GM18508 (cell line): ENCODE measurements around the gene MYO5B.

Source experiments
- ATAC-seq: cut with Tn5 transposase; IDR thresholded peaks from one replicate; pipeline ENCODE4 v1.9.1; 2021; ENCODE audit warnings: moderate number of reproducible peaks; ENCODE audit not compliant: insufficient read depth, unreplicated experiment

Gene MYO5B

GRCh38 chr18:49874238-49874637 lies 320.7 kb downstream of the MYO5B start:
- ATAC-seq, result no peak

- no peak for ATAC-seq
Measured at GRCh38 chr18:49869354-49869753, 325.6 kb downstream of the MYO5B start.

- ATAC-seq, result no peak
Measured at GRCh38 chr18:49866680-49867079, 328.3 kb downstream of the MYO5B start.

- ATAC-seq, result no peak
Measured at GRCh38 chr18:49865401-49865800, 329.5 kb downstream of the MYO5B start.

- no peak for ATAC-seq
Measured at GRCh38 chr18:49863769-49864621, 331.0 kb downstream of the MYO5B start.

- ATAC-seq, result no peak
Measured at GRCh38 chr18:49862656-49863385, 332.1 kb downstream of the MYO5B start.

DNA sequence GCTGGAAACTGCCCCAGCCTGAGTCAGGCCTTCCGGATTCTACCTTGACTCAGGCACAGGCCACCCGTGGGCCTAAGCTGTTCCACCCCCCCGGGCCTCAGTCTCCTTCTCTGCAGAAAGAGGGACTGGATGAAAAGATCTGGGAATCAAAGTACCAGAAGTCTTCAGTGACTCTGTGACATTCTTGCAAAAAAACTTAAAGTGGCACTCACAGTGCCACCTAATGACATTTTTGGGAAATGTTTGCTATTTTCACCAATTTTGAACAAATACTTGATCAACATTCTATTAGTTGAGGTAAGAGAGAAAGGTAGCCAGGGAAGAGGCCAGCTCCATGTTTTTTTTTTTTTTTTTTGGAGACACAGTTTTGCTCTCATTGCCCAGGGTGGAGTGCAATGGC lies 333.3 kb downstream of the MYO5B start:
- ATAC-seq, result no peak

DNA sequence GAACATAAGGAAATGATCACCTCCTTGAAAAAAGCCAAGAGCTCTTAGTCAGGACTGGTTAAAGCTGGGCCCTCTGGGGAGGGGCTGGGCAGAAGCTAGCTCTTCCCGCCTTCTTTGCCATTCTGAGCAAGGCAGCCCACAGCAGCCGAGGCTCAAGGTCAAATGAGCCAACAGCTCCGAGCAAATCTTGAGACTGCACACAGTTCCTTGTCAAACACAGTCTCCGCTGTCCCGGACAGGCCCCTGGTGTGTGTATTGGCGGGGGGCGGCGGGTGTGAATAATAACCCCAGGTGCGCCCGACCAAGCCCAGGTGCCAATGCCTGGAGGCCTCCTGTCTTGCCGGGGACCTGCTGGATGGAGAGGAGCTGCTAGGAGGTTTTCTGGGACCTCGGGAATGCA lies 335.2 kb downstream of the MYO5B start:
- no peak for ATAC-seq

- ATAC-seq, result no peak
Measured at GRCh38 chr18:49859021-49859359, 336.0 kb downstream of the MYO5B start.

GRCh38 chr18:49858309-49859020 lies 336.5 kb downstream of the MYO5B start:
- no peak for ATAC-seq

DNA sequence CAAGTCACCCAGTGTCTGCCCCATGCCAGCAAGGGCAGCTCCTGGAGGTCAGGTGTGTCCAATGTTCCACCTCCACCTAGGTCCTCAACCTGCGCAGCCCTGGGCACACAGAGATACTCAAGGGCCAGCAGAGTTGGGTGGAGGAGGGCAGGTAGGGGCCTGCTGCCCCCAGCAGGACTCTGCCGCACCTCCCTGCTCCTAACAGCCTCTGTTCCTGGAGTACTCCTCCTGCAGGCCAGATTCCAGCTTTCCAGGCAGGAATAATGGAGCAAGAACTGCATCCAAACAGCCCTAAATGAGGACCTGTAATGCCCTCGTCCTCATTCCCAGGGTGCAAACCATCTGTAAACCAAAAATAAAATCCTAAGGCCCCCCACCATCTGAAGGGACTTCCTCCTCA lies 337.2 kb downstream of the MYO5B start:
- ATAC-seq, result no peak

DNA sequence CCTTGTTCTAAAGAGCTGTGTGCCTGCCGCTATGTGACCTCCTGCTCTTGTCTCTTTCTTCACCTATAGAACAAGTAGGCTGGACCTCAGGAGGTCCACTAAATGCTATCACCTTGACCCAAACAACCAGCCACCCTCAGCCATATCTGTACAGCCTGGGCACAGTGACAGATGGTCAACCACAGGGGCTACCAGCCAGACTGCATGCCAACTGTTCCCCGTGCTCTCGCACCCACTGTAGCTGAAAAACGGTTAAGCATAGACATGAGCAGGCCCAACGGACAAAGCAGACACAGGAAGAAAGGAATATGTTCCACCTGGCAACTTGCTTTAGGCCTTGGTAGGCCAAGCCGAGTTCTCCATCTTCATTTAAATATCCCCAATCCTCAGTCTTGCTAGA lies 338.5 kb downstream of the MYO5B start:
- ATAC-seq, result no peak

- no peak for ATAC-seq
Measured at GRCh38 chr18:49855711-49856415, 339.1 kb downstream of the MYO5B start.

GRCh38 chr18:49854681-49855080 lies 340.3 kb downstream of the MYO5B start:
- ATAC-seq, result no peak

GRCh38 chr18:49853436-49853835 lies 341.5 kb downstream of the MYO5B start:
- no peak for ATAC-seq

- ATAC-seq, result no peak
Measured at GRCh38 chr18:49853011-49853410, 341.9 kb downstream of the MYO5B start.

GRCh38 chr18:49851624-49852023 lies 343.3 kb downstream of the MYO5B start:
- no peak for ATAC-seq

DNA sequence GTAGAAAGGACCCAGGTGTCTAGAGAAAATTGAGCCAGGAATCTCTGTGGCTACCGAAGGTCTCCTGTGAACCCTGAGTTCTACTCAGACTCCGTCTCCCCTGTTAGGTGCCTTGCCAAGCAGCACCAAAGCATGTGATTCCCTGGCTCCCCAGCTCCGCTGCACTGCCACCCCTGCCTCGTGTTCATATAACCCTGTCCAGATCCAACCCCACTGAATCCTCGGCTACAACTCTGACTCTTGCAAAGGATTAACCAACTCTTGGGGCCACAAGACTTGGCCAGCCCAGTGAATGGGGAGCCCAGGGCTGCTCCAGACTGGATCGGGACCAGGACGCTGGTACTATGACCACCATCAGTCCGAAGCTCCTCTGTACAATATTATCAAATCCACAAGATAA lies 344.3 kb downstream of the MYO5B start:
- no peak for ATAC-seq

- no peak for ATAC-seq
Measured at GRCh38 chr18:49849331-49850217, 345.4 kb downstream of the MYO5B start.

DNA sequence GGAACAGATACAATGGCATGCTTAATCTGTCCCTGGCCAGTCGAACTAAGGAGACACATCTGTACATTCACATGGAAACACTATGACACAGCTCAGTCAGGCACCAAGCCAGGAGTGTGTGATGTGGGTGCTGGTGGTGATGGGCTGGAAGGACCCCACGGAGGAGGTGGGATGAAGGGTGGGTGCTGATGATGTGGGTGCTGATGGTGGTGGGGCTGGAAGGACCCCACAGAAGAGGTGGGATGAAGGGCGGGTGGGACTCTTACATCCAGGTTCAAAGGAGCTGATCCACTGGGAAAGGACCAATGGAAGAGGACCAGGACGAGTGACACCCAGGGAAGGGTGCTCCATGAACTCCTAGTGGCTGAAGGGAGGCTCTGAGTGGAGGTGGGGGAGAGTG lies 346.8 kb downstream of the MYO5B start:
- ATAC-seq, result no peak
